GM21737 (cell line): ENCODE results near the gene HDAC2.
"Not testable (repeated sequence)": the region's sequence is repeated elsewhere in the genome, so short reads cannot be mapped to it uniquely, and the experiment has no call there.

ENCODE experiments used
- ATAC-seq: cut with Tn5 transposase; IDR thresholded peaks from one replicate; pipeline ENCODE4 v1.9.1; 2021; ENCODE audit warnings: mild to moderate bottlenecking, moderate library complexity; ENCODE audit not compliant: unreplicated experiment

Gene HDAC2

GRCh38 chr6:113970805-113971676, at the start of gene HDAC2:
TSS of gene HDAC2 (minus strand) at chr6:113971148. CDS start at chr6:113970908, 240 bp downstream.
- ATAC-seq: peak; percentile 85

- ATAC-seq: no peak
Measured at GRCh38 chr6:114020196-114020595, 49.2 kb upstream of the HDAC2 start.

GRCh38 chr6:114017146-114017545, 46.2 kb upstream of the HDAC2 start:
- not testable (repeated sequence) for ATAC-seq

DNA sequence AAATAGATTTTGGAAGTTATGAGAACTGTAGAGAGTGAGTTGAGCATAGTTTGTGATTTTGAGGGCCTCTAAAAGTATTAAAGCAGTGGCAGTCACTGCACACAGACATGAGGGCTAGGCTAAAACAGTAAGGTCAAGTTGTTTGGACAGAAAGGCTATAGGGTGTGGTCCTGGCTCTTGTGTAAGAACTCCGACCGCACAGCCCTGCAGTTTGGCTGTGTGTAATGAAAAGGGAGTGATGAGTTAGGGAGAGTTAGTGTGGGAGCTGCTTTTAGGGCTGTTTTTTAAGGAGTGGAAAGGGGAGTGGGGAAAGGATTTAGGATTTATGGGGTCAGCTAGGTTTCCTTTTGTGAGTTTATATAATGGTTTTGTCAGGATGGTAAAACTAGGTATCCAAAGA, 43.2 kb upstream of the HDAC2 start:
- ATAC-seq: not testable (repeated sequence)

- ATAC-seq: not testable (repeated sequence)
Measured at GRCh38 chr6:114011486-114011885, 40.5 kb upstream of the HDAC2 start.

- ATAC-seq: no peak
Measured at GRCh38 chr6:114010540-114010939, 39.6 kb upstream of the HDAC2 start.

- no peak for ATAC-seq
Measured at GRCh38 chr6:114009192-114009591, 38.2 kb upstream of the HDAC2 start.

- ATAC-seq: no peak
Measured at GRCh38 chr6:114008331-114008730, 37.4 kb upstream of the HDAC2 start.

DNA sequence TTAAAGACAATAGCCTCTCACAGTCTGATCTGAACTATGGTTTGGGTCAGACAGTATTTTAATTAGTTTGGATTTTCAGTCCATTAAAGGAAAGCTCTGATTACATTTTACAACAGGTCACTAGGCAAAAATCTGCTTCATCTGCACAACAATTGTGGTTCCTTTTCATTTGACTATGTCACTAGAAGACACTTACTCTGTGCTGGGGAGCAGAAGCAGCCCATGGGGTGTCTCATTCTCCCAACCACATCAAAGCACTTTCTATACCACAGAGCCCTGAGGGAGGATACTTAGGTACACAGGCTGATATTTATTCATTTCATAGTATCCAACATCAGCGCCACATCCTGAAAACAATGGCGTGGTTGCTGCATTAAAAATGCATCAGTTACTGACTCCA, 36.6 kb upstream of the HDAC2 start:
- ATAC-seq: no peak

- no peak for ATAC-seq
Measured at GRCh38 chr6:114001354-114001753, 30.4 kb upstream of the HDAC2 start.

DNA sequence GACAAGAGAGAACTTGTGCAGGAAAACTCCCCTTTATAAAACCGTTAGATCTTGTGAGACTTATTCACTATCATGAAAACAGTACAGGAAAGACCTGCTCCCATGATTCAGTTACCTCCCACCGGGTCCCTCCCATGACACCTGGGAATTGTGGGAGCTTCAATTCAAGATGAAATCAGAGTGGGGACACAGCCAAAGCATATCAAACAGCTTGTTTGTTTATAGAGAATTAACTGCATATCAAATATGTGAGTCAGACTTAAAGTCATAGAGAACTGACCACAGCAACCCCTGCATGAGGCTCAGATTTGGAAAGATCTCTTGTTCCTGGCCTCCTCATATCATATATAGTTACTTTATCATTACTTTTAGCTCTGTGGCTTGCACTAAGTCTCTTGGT, 29.1 kb upstream of the HDAC2 start:
- no peak for ATAC-seq

DNA sequence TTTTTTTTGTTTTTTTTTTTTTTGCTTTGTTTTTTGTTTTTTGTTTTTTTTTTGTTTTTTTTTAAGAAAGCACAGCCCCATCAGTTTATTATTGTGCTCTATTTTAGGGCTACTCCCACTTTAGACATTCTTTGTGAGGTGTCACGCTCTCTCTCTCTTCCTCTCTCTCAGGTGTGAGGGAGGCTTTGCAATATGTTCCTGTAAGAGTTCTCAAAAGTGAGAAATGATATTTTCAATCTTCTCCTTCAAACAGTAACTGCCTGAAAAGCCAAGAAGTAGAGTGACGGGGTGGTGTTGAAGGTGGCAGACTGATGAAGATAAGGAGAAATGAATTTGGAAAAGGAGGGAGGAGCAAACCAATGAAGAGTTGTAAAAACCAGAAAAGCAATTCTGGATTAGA, 28.3 kb upstream of the HDAC2 start:
- no peak for ATAC-seq

DNA sequence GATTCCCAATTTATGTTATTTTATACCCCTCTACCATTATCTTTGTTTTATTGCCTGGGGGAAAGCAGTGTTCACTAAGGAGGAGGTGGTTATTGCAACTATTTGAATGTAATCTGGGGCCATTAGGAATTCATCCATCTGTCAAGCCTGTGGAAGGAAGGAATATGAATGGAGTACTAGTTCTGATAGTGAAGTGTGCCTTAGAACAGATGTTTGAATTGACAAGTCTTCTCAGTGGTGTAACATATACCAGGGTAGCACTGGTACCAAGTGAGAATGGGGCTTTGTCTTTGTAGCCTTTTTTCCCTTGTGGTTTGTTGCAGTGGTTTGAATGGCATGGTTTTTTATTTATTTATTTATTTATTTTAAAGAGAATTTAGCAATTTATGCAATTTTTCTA, 27.9 kb upstream of the HDAC2 start:
- ATAC-seq: no peak

DNA sequence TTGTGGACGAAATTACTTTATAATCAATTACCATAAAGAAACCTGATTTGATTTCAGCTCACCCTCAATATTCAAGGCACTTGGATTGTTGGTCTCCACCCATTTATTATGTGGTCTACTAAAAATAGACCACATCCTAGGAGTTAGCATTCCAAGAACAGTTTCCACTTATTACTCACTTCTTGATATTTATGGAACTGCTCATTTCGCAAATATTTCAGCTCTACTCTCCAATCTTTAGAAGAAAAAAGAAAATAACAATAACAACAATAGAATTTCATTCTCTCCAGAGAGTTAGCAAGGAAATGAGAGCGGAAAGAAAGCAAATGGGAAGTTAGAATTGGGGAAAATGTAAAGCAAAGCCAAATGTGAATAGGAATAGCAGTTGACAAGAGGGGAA, 26.2 kb upstream of the HDAC2 start:
- ATAC-seq: no peak

DNA sequence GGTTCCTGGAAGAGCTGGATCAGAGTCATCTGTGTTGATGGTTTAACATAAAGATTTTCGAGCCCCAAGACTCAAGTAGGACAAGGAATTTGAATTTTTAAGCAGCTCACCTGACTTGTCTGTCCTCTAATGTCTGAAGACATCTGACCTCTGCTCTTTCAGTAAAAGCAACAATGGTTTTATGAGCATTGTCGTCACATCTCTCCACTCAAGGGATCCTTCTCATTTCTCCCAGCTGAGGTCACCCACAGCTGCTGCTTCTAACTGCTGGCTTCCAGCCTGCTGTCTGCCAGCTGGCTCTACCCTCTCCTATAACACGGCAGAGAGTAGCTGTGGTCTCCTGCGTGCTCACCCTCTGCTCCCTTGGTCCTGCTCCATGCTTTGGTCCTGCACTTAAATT, 24.7 kb upstream of the HDAC2 start:
- no peak for ATAC-seq

- ATAC-seq: peak; percentile 91
Measured at GRCh38 chr6:113994934-113995342, 24.0 kb upstream of the HDAC2 start.

DNA sequence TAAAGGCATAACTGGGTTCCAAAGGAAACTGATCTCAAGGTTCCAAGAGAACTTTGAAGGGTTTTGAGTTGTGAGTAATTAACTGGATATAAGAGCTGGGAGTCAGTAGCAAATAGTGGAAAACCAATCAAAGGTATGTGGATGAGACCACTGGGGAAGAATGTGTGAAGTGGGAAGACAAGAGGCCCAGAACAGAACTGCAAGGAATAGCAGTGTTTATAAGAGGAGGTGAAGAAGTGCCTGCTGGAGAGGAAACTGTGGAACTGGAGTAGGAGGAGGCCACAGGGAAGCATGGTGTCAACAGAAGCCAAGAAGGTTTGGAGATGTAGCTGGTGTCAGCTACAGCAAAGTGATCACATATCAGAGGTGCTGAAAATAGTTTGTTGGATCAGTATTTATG, 18.7 kb upstream of the HDAC2 start:
- no peak for ATAC-seq

- not testable (repeated sequence) for ATAC-seq
Measured at GRCh38 chr6:113982675-113983074, 11.7 kb upstream of the HDAC2 start.

DNA sequence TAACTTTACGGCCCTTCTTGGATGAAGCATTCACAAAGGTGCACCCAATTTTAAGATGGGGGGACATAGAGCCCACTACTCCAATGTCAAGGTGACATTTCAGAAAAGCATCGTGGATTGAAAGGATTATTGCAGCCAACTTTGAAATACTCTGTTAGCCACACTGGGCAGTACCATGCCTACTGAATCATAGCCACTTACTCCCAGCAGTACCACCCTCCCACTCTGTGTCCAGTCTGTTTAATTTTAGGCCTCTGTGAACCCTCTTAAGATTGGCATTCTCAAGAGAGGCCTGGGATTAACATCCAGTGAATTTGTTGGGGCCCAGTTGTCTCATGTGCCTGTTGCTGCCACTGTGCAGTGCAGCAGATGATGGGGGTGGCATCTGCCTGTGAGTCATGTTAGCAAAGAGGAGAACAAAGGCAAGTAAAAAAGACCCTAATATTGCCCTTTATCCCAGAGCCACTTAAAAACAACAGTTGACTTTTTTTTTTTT, 11.2 kb upstream of the HDAC2 start:
- ATAC-seq: no peak

- peak; percentile 69 for ATAC-seq
Measured at GRCh38 chr6:113980937-113981554, 10.1 kb upstream of the HDAC2 start.

- ATAC-seq: no peak
Measured at GRCh38 chr6:113979937-113980336, 9.0 kb upstream of the HDAC2 start.

- ATAC-seq: no peak
Measured at GRCh38 chr6:113978084-113978675, 7.2 kb upstream of the HDAC2 start.
